ENCODE data around the gene OR1D5. TPM values are rescaled to one million over a fixed set of nuclear protein-coding genes. Genes with fewer than 3 reads are reported as not detected.
A peak's percentile ranks its signal among the peaks of the same experiment; 100 is the strongest.
"Not testable (repeated sequence)": the region's sequence is repeated elsewhere in the genome, so short reads cannot be mapped to it uniquely, and the experiment has no call there.

Gene OR1D5, protein sequence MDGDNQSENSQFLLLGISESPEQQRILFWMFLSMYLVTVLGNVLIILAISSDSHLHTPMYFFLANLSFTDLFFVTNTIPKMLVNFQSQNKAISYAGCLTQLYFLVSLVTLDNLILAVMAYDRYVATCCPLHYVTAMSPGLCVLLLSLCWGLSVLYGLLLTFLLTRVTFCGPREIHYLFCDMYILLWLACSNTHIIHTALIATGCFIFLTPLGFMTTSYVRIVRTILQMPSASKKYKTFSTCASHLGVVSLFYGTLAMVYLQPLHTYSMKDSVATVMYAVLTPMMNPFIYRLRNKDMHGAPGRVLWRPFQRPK
- not detected for total RNA-seq
- long read RNA-seq, donor 1: 0 reads
- long read RNA-seq, donor 2: 0 reads

DNA sequence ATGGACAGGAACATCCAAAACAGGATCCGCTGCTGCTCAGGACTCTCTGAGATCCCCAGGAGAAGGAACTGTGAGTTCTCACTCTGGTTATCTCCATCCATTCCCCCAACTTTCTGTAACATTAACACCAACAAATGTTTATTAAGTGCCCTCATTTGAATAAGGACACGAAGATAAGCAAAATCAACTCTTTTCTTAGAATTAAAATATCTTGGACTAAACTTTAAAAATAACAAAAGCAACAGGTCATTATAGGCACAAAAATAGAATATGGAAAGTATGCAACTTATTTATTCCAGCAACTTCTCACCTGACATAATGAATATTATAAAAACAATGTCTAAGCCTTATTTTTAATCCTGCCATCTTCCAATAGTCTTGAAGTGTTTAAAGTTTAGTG, at the start of gene OR1D5:
Gene OR1D5 (minus strand): TSS at position 101 of the 400 bp plus-strand sequence. CDS start 0 bp downstream, at position 101.
- DNase-seq (ENCODE audit: low spot score); intact Hi-C loops (cut with DNase I): not testable (repeated sequence)

DNA sequence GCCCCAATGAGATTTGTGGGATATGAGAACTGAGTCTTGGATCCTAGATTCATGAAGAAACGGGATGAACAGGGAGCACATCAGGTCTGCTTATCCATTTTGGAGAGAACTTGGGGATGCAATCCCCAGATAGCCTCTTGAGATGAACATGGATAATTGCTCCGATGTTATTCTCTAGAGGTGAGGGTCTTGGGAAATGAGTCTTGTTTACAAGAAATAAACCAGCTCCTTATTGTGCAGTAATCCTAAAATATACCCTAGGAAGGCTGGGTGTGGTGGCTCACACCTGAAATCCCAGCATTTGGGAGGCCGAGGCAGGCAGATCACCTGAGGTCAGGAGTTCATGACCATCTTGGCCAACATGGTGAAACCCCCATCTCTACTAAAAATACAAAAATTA, 40.9 kb upstream of the OR1D5 start, which contains the start of gene OR1D2:
Gene OR1D2 (minus strand): TSS at position 101 of the 400 bp plus-strand sequence. CDS start 11,426 bp downstream, outside the sequence.
- DNase-seq (ENCODE audit: low spot score): no peak
- intact Hi-C loops (cut with DNase I): no loop called here

DNA sequence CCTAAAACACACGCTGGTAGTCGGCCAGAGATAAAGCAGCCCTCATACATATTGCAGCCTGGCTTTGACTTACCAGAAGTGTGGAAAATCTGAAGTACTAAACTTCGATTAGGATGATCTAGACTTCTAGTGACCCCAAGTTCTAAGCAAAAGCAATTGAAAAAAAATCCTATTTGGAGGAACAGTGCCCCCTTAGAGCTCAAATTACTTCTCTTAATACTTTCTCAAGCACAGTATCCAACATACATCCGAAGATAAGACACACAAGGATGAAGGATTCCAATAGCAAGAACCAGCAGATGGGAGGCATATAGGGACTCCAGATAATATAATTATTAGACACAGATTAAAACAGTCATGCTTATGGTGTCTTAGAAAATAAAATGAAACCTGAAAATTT, 10.4 kb upstream of the OR1D5 start:
- DNase-seq (ENCODE audit: low spot score); intact Hi-C loops (cut with DNase I): not testable (repeated sequence)

DNA sequence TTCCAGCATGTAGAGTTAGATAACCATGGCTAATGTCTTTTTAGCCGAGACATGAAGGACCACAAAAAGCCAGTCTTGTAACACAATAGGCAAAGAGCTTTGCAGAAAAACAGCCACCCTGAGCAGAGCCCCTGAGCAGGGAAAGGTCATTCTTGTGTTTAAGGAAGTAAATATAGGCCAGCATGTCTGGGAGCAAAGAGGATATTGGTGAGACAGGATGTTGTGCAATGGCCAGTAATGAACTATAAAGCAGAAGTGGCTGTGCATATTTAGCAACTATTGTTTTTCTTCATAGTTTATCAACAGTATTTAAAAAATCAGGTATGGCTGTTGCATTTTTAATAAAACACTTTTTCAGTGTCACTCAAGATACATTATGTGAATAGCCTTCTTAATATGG, 1.8 kb upstream of the OR1D5 start:
- DNase-seq (ENCODE audit: low spot score); intact Hi-C loops (cut with DNase I): not testable (repeated sequence)

DNA sequence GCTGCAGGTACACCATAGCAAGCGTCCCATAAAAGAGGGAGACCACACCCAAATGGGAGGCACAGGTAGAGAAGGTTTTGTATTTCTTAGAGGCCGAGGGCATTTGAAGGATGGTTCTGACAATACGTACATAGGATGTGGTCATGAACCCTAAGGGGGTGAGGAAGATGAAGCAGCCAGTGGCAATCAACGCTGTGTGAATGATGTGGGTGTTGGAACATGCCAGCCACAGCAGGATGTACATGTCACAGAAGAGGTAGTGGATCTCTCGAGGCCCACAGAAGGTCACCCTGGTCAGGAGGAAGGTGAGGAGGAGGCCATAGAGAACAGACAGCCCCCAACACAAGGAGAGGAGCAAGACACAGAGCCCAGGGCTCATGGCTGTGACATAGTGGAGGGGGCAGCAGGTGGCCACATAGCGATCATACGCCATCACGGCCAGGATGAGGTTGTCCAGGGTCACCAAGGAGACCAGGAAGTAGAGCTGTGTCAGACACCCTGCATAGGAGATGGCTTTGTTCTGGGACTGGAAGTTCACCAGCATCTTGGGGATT, 506 bp downstream of the OR1D5 start:
- intact Hi-C loops (cut with DNase I); DNase-seq (ENCODE audit: low spot score): not testable (repeated sequence)

DNA sequence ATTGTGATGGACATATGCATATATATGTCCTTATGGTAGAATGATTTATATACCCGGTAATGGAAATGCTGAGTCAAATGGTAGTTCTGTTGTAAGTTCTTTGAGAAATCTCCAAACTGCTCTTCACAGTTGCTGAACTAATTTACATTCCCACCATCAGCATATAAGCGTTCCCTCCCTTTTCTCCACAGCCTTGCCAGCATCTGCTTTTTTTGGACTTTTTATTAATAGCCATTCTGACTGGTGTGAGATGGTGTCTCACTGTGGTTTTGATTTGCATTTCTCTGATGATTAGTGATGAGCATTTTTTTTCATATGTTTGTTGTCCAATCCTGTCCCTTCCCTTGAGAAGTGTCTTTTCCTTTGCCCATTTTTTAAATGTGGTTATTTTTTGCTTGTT, 8.5 kb downstream of the OR1D5 start:
- DNase-seq (ENCODE audit: low spot score); intact Hi-C loops (cut with DNase I): not testable (repeated sequence)

DNA sequence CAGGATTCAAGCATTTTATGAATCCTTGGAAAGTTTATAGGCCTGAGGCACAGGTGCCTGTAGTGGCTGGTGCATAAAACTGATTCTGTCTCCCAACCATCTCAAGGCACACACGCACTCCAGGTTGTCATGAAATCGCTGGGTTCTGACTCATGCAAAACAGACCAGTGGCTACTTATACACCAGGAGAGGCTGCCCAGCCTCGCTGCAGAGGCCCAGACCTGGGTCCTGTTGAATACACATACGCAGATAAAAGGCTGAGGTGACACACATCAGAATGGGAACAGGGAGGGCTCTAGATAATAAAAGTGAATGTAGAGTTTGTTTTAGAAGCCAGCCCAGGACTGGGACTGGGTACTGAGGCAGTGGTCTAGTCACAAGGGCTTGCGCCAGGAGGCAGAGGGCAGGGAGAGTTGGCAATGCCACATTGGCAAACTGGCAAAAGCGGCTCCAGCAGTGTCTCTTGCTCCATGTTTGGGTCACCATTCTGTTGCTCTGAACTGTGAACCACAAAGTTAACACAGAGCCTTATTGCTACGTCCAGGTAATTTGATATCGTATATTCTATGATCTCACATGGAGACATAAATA, 13.6 kb downstream of the OR1D5 start:
- intact Hi-C loops (cut with DNase I): no loop called here
- DNase-seq (ENCODE audit: low spot score): no peak

DNA sequence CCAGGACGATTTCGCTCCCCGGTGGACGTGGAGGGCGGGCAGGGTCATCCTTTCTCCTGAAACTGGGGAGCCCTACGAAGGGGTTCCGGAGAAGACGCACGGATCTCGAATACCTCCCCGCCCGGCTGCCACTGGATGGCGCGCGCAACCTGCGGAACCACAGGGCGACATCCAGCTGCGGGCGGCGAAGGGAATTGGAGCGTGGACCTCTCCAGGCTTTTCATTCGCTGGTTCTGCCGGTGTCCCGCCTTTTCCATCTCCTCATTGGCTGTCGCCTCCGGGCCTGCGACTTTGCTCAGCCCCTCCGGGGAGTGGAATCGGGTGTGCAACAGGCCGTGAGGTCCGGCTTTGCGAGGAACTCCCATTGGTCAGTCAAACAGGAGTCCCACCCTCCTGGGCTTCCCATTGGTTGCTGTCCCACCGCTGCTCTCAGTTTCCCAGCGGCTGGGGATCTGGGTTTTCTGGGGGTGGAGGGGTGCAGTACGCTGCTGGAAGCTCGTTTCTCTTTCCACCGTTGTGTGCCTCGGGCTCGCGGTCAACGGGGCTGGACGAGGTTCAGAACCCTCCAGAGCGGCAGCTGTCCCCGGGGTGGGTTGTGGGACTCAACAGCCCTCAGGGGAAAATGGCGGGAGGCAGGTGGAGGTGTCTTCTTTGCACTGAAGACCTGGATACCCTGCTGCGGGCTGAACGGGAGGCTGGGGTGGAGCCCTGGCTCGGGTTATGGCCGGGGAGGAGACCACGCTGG, 14.5 kb downstream of the OR1D5 start:
- intact Hi-C loops (cut with DNase I): no loop called here
- peak; percentile 98 for DNase-seq (ENCODE audit: low spot score)

DNA sequence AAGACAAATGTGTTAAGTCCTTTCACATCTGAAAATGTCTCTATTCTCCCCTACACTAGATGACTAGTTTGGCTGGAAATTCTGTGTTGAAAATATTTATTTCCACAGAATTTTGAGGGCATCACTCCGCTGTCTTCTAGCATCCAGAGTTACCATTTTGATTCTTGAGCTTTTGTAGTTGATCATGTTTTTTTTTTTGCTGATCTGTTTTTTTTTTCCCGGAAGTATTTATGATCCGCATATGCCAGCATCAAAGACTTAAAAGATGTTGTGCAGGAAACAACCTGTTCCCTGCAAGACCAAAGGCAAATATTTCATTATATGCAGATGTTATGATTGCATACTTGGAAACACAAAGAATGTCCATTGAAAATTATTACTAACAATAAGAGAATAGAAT, 16.7 kb downstream of the OR1D5 start:
- intact Hi-C loops (cut with DNase I): no loop called here
- DNase-seq (ENCODE audit: low spot score): no peak

DNA sequence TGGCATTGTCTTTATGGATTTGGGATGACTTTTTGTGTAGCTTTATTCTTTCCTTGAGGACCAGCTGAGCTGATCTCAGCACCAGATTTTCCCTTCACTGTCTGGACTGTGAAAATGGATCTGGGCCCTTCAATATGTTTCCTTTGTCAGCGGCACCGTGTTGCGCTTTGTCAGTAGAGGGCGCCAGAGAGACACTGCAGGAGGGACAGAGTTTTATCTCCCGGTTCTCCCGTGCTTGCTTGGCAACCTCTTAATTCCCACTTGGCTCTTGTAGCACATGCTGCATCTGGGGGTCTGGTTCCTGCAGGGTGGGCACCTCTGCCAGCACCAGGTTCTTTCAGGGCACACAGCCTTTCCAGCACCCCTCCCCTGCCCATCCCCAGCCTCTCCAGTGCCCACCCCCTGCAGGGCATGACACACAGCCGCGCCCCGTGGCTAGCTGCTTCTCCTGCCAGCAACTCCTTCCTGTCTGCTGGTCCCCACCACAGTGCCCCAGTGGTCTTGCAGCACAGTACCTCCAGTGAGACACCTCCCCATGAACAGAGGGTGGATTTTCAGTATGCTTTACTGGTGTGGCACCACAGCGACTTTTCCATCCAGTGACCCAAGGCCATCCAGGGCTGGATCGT, 19.6 kb downstream of the OR1D5 start:
- no peak for DNase-seq (ENCODE audit: low spot score)
- intact Hi-C loops (cut with DNase I): no loop called here

DNA sequence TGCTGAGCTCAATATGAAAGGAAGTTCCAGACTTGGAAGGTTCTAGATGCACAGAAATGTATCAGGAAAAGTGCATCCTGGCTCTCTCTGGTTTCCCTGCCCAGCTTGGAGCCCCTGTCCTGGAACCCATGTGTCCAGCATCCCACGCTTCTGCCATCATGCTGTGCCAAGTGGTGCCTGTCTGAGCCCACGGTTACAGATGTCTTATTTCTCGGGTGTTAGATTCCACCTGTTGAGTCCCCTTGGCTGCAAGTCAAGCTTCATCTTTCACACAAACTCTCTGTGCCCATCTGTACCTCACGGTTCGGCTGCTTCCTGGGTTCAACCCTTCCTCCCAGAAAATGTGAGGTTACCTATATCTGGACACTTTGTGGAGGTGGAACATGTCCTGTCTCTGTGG, 22.5 kb downstream of the OR1D5 start:
- DNase-seq (ENCODE audit: low spot score): no peak
- intact Hi-C loops (cut with DNase I): no loop called here

DNA sequence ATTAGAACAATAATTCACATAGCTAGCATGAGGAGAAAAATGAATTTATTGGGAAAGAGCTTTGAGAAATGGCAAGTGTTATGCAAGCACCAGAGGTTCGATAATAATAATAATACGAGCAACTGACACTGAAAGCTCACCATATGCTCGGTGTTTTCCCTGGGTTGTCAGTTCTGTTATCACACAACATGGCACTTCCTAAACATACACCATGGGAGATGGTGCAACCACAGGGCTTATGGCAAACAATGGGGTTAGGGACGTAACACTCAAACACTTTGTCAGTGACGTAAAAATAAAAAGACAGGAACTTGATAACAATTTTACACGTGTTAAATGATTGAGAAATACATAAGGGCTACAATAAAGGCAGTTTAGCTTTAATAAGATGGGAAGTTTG, 23.7 kb downstream of the OR1D5 start:
- intact Hi-C loops (cut with DNase I): no loop called here
- no peak for DNase-seq (ENCODE audit: low spot score)

DNA sequence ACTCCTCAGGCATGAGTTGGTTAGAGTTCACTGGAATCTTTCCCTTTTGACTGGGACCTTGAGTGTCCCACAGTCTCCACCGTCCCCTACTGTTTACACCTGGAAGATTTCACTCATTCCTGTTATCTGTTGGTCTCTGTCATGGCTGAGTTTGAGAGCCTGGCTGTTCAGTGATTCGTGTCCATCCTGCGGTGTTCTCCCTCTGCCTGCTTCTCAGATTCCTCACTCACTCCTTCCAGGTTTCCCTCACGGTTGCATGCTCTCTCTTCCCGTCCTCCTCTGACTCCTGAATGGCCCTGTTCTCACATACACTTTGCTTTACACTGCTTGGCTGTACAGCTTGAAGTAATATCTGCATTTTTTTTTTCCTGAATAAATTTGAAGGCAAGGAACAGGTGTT, 24.5 kb downstream of the OR1D5 start:
- no peak for DNase-seq (ENCODE audit: low spot score)
- intact Hi-C loops (cut with DNase I): no loop called here

DNA sequence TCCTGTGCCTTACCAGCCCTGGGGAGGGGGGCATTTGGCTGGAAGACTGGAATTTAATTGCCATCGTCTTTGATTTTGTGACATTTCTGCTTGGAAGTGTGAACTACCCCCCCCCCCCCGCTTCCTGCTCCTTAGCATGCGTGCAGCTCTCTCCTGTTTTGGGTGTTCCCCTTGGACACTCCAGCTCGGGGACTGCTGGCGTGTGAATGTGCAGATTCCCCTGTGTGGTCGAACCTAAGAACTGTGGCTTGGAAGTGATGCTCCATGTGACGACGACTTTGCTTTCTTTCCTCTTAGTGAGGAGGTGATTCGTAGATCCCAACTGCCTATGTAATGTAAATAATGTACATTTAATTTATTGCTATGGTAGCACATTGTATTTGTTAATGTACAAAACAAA, 26.1 kb downstream of the OR1D5 start:
- DNase-seq (ENCODE audit: low spot score): no peak
- intact Hi-C loops (cut with DNase I): no loop called here

DNA sequence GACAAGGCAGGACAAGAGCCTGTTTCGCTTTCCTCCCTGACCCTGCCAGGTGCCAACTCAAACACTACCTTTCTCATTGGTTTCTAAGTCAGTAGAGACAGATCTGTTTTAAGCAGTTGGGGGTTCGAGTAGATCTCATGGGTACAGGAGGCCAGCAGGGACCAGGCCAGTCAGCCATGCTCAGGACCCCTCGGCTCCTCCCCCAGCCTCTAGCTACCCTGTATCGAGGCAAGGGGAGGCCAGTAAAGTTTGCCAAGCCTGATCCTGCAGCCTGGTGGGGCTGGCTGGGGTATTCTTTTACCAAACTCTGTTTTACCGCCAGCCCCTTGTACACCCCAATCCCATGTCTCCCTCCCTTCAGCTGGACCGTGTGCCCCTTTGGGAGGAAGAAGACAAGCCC, 26.6 kb downstream of the OR1D5 start:
- no peak for DNase-seq (ENCODE audit: low spot score)
- intact Hi-C loops (cut with DNase I): no loop called here

DNA sequence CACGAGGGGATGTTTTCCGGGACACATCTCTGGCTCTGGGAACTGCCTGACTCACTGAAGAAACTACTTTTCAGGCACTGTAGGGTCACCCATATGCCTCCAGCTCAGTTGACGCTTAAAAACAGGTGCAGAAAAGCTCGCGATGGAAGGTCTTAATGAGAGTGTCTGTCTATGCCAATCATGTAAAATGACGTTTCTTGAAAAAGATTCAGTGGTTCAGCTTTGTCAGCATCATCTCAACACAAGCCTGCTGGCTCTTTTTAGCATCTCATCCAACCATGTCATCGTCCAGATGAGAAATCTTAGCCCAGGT, 27.5 kb downstream of the OR1D5 start:
- no peak for DNase-seq (ENCODE audit: low spot score)
- intact Hi-C loops (cut with DNase I): no loop called here

DNA sequence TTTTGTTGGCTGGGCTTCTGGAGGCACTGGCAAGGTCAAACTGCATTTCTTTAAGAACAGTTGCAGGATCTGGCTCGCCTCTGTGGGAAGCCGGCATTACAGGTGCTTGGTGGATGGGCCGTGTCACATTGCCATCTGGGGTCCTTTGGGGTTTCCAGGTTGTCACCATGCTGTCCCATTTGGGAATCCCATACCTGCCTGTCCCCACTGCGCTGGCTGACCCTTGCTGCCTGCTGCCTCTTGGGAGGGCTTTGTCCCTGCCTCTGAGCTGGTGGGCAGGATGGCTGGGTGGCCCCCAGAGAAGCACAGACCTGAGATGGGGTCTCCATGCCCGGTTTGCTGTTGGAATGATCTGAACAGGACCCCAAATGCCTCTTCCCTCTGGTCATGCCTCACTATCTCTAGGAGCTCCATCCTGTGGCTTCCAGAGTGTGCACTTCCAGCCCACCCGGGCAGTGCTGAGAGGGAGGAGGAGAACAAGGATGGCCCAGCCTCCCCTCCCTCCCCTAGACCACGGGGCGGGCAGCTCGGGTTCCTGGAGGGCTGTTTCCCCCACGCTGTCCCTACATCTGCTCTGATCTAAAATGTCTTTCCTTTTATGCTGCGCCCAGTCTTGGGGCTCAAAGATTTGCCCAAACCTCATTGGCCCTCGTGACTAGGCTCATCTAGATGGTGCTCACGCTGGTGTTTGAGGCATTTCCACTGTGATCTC, 28.0 kb downstream of the OR1D5 start:
- intact Hi-C loops (cut with DNase I): no loop called here
- no peak for DNase-seq (ENCODE audit: low spot score)

DNA sequence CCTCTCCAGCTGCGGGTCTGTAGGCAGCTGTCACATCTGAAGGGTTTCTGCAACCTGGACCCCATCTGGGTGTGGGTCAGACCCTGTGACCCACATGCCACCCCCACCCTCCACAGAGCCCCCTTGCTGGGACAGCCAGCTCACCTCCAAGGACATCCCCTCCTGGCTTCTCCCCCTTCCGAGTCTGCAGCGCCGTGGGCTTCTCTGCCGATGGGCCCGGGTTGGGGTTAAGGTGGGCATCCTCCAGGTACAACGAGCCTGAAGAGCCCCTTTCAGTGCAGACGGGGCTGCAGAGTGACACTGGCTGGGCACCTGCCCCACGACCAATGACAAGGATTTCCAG, 28.9 kb downstream of the OR1D5 start:
- no peak for DNase-seq (ENCODE audit: low spot score)
- intact Hi-C loops (cut with DNase I): no loop called here

All from posterior vena cava (tissue), 2 donors.